Keratinocyte (primary cell): ENCODE data around the gene IL1RAPL1. TPM values are rescaled to one million over a fixed set of nuclear protein-coding genes. Genes with fewer than 3 reads are reported as not detected.
"Not testable (repeated sequence)": the region's sequence is repeated elsewhere in the genome, so short reads cannot be mapped to it uniquely, and the experiment has no call there.

Experiments used
- DNase-seq: peaks from one replicate; pipeline ENCODE4 v3.0.0-alpha.2; 2011; ENCODE audit warnings: low read depth, missing footprints, low spot score
- FAIRE-seq: peaks from 2 replicates; lab custom pipeline; 2011; peaks lifted over from hg19 to GRCh38; lab: Jason Lieb, UNC
- H2AFZ ChIP-seq: 2 replicates; pipeline ENCODE4 v1.6.0; 2012; ENCODE audit warnings: low read length, control low read depth, inconsistent platforms; ENCODE audit not compliant: control insufficient read depth
- H3K27ac ChIP-seq: 2 replicates; pipeline ENCODE4 v1.5.1; 2011; ENCODE audit warnings: low read length; ENCODE audit not compliant: control insufficient read depth, insufficient read depth
- H3K27me3 ChIP-seq: 3 replicates; pipeline ENCODE4 v1.6.0; 2011; ENCODE audit warnings: low read length; ENCODE audit not compliant: control insufficient read depth, insufficient read depth; ENCODE audit errors: extremely low read depth
- H3K36me3 ChIP-seq, 2 experiments: 2 replicates in 1 of 2; 3 replicates in 1 of 2; pipeline ENCODE4 v1.5.1; 2011; ENCODE audit warnings: low read length in 2 of 2, mild to moderate bottlenecking in 1 of 2; ENCODE audit not compliant: control insufficient read depth in 2 of 2, insufficient read depth in 2 of 2; ENCODE audit errors: extremely low read depth in 1 of 2
- H3K4me1 ChIP-seq: 3 replicates; pipeline ENCODE4 v1.5.1; 2011; ENCODE audit warnings: low read length; ENCODE audit not compliant: control insufficient read depth, insufficient read depth; ENCODE audit errors: extremely low read depth
- H3K4me2 ChIP-seq: 3 replicates; pipeline ENCODE4 v1.6.0; 2011; ENCODE audit warnings: low read depth, low read length; ENCODE audit not compliant: control insufficient read depth, insufficient read depth; ENCODE audit errors: extremely low read depth
- H3K4me3 ChIP-seq, 3 experiments: fragments of 200-600 bp in 1 of 3; sonication (generic) in 1 of 3; 2 replicates in 2 of 3; 3 replicates in 1 of 3; pipeline ENCODE4 v1.5.1; 2011 to 2016; ENCODE audit warnings: low read length in 3 of 3, mild to moderate bottlenecking in 3 of 3, control low read depth in 2 of 3, inconsistent platforms in 1 of 3, low read depth in 1 of 3, mixed read lengths in 1 of 3, mixed run types in 1 of 3, moderate library complexity in 1 of 3; ENCODE audit not compliant: control insufficient read depth in 2 of 3, insufficient read depth in 2 of 3; ENCODE audit errors: extremely low read depth in 1 of 3
- H3K79me2 ChIP-seq: 2 replicates; pipeline ENCODE4 v1.6.0; 2012; ENCODE audit warnings: low read length; ENCODE audit not compliant: control insufficient read depth, insufficient read depth
- H3K9ac ChIP-seq: 3 replicates; pipeline ENCODE4 v1.6.0; 2011; ENCODE audit warnings: low read length; ENCODE audit not compliant: control insufficient read depth, insufficient read depth; ENCODE audit errors: extremely low read depth
- H3K9me1 ChIP-seq: 3 replicates; pipeline ENCODE4 v1.6.0; 2011; ENCODE audit warnings: low read length; ENCODE audit not compliant: control insufficient read depth, insufficient read depth; ENCODE audit errors: extremely low read depth
- H3K9me3 ChIP-seq: 2 replicates; pipeline ENCODE4 v1.5.1; 2012; ENCODE audit warnings: low read depth, low read length; ENCODE audit not compliant: control insufficient read depth
- H4K20me1 ChIP-seq: 3 replicates; pipeline ENCODE4 v1.6.0; 2011; ENCODE audit warnings: low read length; ENCODE audit not compliant: control insufficient read depth, insufficient read depth; ENCODE audit errors: extremely low read depth
- EZH2 ChIP-seq: IDR thresholded peaks from one replicate; pipeline ENCODE4 v1.6.1; 2012; ENCODE audit warnings: inconsistent platforms, mild to moderate bottlenecking, low read length, moderate library complexity
- dilution Hi-C: fragments of 300-500 bp; cut with MboI; formaldehyde crosslinking; loops from one replicate; pipeline ENCODE4 v1.7.0; 2020; ENCODE audit warnings: low sequenced_read_pairs; ENCODE audit not compliant: extremely low pct_ligation_motif_present
- polyA plus RNA-seq, 5 experiments: library from polyadenylated mRNA; depleted of rRNA in 3 of 5; stranded (reverse) in 3 of 5; stranded (forward) in 1 of 5; unstranded in 1 of 5; fragments of >200 nt; gene quantifications; 1 replicate in 1 of 5; 2 replicates in 3 of 5; 3 replicates in 1 of 5; pipeline versions ENCODE4 v1.2.1 to v1.2.3, GENCODE V29; 2011 to 2012; ENCODE audit warnings: missing spikeins in 2 of 5, low read depth in 1 of 5, low replicate concordance in 1 of 5
- TF ChIP-seq, protein P1 (sequence below), 3 experiments: IDR thresholded peaks in 1 of 3; conservative IDR thresholded peaks in 1 of 3; optimal IDR thresholded peaks in 1 of 3; 2 replicates in 2 of 3; 3 replicates in 1 of 3; pipeline versions ENCODE3 to v1.5.1; 2011; ENCODE audit warnings: low read length in 3 of 3, mild to moderate bottlenecking in 3 of 3, moderate library complexity in 2 of 3, control low read depth in 1 of 3, inconsistent platforms in 1 of 3; ENCODE audit not compliant: insufficient read depth in 2 of 3; ENCODE audit errors: extremely low read depth in 1 of 3

IL1RAPL1 gene
- polyA plus RNA-seq, 1 donor (not counting 4 experiments of a cell fraction or from before 2014, with no cell fraction given): 2.8 TPM

DNA sequence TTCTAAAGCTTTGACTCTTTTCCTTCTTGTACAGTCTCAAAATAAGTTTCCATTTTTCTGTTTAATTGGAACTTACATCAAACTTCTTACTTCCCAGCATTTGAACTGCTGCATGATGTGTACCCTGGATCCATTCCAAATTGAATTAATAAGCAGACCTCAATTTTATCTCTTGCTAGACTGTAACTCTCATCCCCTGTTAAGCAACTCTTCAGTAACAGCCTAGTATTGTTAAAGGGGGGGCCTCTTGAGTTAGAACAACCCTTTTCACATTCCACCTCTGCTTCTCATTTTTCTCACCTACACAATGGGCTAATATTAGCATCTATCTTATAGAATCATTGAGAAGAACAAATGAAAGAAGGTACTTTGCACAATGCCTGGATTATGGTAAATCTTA, 169.4 kb downstream of the IL1RAPL1 start:
- dilution Hi-C loops: no loop called here

DNA sequence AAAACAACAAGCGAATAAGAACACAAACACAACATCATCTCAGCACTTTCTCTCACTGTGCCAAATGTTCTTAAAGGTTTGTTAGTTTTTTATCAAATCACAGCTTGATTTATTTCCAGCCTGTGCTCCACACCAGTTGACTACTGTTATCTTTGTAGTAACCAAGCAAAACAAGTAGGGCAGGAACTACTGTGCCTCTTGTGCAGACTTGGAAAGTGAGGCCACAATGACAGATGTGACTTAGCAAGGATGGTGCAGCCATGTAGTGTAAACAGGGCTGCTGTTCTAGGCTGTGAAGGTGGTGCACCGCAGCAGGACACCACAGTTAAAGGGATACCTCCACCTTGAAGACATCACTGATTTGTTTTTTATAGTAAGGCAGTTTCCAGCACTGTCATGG, 170.0 kb downstream of the IL1RAPL1 start:
- FAIRE-seq: no peak

More for the DNA sequence above, 169.4 kb downstream of the IL1RAPL1 start:
- FAIRE-seq (no peak), DNase-seq (no peak)
- no peak overlapping the region for H3K27ac ChIP-seq
- no peaks in the 10 kb centered on the region for H3K4me1 ChIP-seq
- TF ChIP-seq EZH2: no peak
- TF ChIP-seq, protein P1, sequence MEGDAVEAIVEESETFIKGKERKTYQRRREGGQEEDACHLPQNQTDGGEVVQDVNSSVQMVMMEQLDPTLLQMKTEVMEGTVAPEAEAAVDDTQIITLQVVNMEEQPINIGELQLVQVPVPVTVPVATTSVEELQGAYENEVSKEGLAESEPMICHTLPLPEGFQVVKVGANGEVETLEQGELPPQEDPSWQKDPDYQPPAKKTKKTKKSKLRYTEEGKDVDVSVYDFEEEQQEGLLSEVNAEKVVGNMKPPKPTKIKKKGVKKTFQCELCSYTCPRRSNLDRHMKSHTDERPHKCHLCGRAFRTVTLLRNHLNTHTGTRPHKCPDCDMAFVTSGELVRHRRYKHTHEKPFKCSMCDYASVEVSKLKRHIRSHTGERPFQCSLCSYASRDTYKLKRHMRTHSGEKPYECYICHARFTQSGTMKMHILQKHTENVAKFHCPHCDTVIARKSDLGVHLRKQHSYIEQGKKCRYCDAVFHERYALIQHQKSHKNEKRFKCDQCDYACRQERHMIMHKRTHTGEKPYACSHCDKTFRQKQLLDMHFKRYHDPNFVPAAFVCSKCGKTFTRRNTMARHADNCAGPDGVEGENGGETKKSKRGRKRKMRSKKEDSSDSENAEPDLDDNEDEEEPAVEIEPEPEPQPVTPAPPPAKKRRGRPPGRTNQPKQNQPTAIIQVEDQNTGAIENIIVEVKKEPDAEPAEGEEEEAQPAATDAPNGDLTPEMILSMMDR (optimal IDR thresholded peaks at IDR 0.05 in 1 of 3, IDR thresholded peaks at IDR 0.05 in 1 of 3, conservative IDR thresholded peaks at IDR 0.05 in 1 of 3; ENCODE audit: extremely low read depth in 1 of 3, insufficient read depth in 2 of 3, low read length in 3 of 3): no peak
- no peak overlapping the region for H2AFZ ChIP-seq
- H3K9me3 ChIP-seq: no peaks in the 10 kb centered on the region
- H3K4me2 ChIP-seq: no peak overlapping the region
- no peaks in the 10 kb centered on the region for H3K9me1 ChIP-seq
- H3K36me3 ChIP-seq: no peaks in the 10 kb centered on the region
- no peak overlapping the region for H3K9ac ChIP-seq
- no peaks in the 10 kb centered on the region for H3K79me2 ChIP-seq
- H3K4me3 ChIP-seq: no peak overlapping the region
- H3K27me3 ChIP-seq: no peaks in the 10 kb centered on the region
- no peaks in the 10 kb centered on the region for H4K20me1 ChIP-seq

DNA sequence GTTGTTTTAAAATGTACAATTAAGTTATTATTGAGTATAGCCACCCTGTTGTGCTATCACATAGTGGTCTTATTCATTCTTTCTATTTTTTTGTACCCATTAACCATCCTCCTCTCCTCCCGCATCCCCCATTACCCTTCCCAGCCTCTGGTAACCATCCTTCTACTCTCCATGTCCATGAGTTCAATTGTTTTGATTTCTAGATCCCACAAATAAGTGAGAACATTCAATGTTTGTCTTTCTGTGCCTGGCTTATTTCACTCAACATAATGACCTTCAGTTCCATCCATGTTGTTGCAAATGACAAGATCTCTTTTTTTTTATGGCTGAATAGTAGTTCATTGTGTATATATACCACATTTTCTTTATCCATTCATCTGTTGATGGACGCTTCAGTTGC, 179.3 kb downstream of the IL1RAPL1 start:
- H3K9me1 ChIP-seq, FAIRE-seq, H3K79me2 ChIP-seq, H3K36me3 ChIP-seq, H2AFZ ChIP-seq, dilution Hi-C loops, H3K9ac ChIP-seq, H3K9me3 ChIP-seq, H3K4me3 ChIP-seq, H3K27me3 ChIP-seq, H3K4me1 ChIP-seq, H3K4me2 ChIP-seq, H4K20me1 ChIP-seq, H3K27ac ChIP-seq, DNase-seq: not testable (repeated sequence)

More for the DNA sequence above, 170.0 kb downstream of the IL1RAPL1 start:
- Histone ChIP-seq H3K9ac (no peak overlapping the region), H3K27ac (no peak overlapping the region), H3K79me2 (no peaks in the 10 kb centered on the region), H3K36me3 (no peaks in the 10 kb centered on the region), H3K9me3 (no peaks in the 10 kb centered on the region), H2AFZ (no peak overlapping the region), H3K4me3 (no peak overlapping the region), H3K27me3 (no peaks in the 10 kb centered on the region), H4K20me1 (no peaks in the 10 kb centered on the region), H3K4me2 (no peak overlapping the region), H3K9me1 (no peaks in the 10 kb centered on the region), H3K4me1 (no peaks in the 10 kb centered on the region)
- no peak for DNase-seq
- no peak for TF ChIP-seq EZH2
- TF ChIP-seq, protein P1 (optimal IDR thresholded peaks at IDR 0.05 in 1 of 3, IDR thresholded peaks at IDR 0.05 in 1 of 3, conservative IDR thresholded peaks at IDR 0.05 in 1 of 3; ENCODE audit: extremely low read depth in 1 of 3, insufficient read depth in 2 of 3, low read length in 3 of 3): no peak
- dilution Hi-C loops: no loop called here
